Progenitor cell of endocrine pancreas (in vitro differentiated cells): ENCODE results near the gene OTUB2. TPM values are rescaled to one million over a fixed set of nuclear protein-coding genes. Genes with fewer than 3 reads are reported as not detected.

Experiments used
- DNase-seq: peaks from one replicate; pipeline ENCODE4 v3.0.0; 2021; ENCODE audit warnings: low spot score; ENCODE audit not compliant: unreplicated experiment
- H3K27ac Mint-ChIP-seq: 2 replicates; pipeline ENCODE4 v1.8.0; 2021; ENCODE audit warnings: mild to moderate bottlenecking, moderate library complexity, mixed read lengths
- H3K27me3 Mint-ChIP-seq: 2 replicates; pipeline ENCODE4 v1.8.0; 2021; ENCODE audit warnings: mixed read lengths
- H3K36me3 Mint-ChIP-seq: 2 replicates; pipeline ENCODE4 v1.8.0; 2022; ENCODE audit warnings: mixed read lengths; ENCODE audit not compliant: insufficient read depth
- H3K4me1 Mint-ChIP-seq: 2 replicates; pipeline ENCODE4 v1.8.0; 2021; ENCODE audit warnings: low read depth, mixed read lengths
- H3K4me3 Mint-ChIP-seq: 2 replicates; pipeline ENCODE4 v1.8.0; 2021; ENCODE audit warnings: low read depth, mild to moderate bottlenecking, moderate library complexity, mixed read lengths
- H3K9me3 Mint-ChIP-seq: 2 replicates; pipeline ENCODE4 v1.8.0; 2021; ENCODE audit warnings: low read depth, mixed read lengths
- total RNA-seq: library from RNA; stranded (reverse); gene quantifications from 2 replicates; pipeline ENCODE4 v1.2.1, GENCODE V29; 2021
- TF ChIP-seq, protein P1 (sequence below): fragments of 200-600 bp; sonication (generic); IDR thresholded peaks from one replicate; pipeline ENCODE4 v1.5.0; 2021; ENCODE audit warnings: antibody characterized with exemption, mild to moderate bottlenecking; ENCODE audit not compliant: unreplicated experiment

OTUB2 gene
- total RNA-seq, 1 donor from 2014 or later = 7.0 TPM

DNA sequence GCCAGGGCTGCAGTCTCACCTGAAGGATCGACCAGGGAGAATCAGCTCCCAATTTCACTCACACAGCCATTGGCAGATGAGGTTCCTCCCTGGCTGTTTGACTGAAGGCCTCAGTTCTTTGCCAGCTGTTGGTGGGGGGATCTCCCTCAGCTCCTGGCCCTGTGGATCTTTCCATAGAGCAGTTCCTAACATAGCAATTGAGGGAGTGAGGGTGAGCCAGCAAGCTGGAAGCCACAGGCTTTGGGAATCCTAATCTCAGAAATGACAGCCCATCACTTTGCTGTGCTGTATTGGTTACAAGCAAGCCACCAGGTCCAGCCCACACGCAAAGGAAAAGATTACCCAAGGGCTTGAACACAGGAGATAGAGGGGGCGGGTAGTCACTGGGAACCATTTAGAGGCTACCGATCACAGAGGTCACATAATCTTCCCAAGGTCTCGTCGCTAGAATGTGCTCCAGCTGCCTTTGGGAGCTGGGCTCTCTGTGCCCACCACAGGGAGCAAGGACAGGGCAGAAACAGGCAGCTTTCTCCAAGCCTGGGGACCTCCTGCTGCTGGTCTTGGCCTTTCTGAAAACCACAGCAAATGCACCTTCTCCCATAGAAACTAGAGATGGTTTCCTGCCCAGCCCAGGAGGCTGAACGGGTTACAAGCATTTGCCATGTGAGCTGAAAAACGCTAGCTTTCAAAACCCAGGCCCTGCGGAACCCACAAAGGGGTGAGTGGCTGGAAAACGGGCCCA lies 4.6 kb upstream of the OTUB2 start:
- H3K4me3 Mint-ChIP-seq = no peak overlapping the region
- TF ChIP-seq, protein P1, sequence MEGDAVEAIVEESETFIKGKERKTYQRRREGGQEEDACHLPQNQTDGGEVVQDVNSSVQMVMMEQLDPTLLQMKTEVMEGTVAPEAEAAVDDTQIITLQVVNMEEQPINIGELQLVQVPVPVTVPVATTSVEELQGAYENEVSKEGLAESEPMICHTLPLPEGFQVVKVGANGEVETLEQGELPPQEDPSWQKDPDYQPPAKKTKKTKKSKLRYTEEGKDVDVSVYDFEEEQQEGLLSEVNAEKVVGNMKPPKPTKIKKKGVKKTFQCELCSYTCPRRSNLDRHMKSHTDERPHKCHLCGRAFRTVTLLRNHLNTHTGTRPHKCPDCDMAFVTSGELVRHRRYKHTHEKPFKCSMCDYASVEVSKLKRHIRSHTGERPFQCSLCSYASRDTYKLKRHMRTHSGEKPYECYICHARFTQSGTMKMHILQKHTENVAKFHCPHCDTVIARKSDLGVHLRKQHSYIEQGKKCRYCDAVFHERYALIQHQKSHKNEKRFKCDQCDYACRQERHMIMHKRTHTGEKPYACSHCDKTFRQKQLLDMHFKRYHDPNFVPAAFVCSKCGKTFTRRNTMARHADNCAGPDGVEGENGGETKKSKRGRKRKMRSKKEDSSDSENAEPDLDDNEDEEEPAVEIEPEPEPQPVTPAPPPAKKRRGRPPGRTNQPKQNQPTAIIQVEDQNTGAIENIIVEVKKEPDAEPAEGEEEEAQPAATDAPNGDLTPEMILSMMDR = no peak
- peaks cover 9% of the 10 kb centered on the region for H3K27me3 Mint-ChIP-seq
- no peaks in the 10 kb centered on the region for H3K9me3 Mint-ChIP-seq
- H3K27ac Mint-ChIP-seq = no peak overlapping the region
- H3K4me1 Mint-ChIP-seq = peaks cover 7% of the 10 kb centered on the region
- no peaks in the 10 kb centered on the region for H3K36me3 Mint-ChIP-seq
- no peak for DNase-seq

DNA sequence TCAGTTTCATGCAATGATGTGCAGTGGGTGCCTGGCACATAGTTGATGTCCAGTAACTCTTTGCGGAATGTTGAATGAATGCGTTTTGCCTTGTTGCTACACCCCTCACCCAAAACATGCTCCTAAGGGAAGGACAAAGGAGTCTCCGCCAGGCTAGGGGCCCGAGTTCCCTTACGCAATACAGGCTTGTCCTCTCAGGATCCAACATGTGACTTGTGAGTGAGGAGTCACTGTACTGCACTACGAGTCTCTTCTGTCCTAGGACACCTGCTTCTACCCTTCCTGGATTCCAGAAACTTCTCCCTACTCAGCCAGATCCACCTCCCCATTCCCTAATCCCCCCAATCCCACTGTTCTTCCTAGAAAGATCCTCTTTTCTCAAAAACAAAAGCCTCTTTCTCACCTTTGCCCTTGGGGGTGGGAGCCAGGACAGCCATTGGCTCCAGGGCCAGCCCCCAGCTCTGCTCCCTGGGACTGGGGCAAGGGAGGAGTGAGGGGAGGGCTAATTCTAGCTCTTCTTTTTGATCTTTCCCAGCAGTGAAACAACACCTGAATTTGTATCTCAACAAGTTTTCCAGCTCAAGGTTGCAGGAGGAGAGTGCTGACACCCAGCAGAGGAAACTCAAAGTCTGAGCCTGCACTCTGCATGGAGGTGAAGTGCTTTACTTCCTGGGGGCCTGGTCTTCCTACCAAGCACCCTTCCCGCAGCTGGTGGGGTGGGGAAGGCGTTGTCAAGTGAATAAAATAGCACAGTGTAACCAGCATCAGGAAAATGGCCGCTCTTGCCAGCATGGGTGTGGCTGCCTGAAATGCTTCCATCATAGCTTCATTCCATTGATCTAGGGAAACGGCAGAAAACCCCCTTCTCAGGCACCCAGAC lies 3.4 kb upstream of the OTUB2 start:
- H3K27ac Mint-ChIP-seq = no peak overlapping the region
- no peak for DNase-seq
- no peaks in the 10 kb centered on the region for H3K36me3 Mint-ChIP-seq
- H3K4me3 Mint-ChIP-seq = no peak overlapping the region
- H3K4me1 Mint-ChIP-seq = peaks cover 7% of the 10 kb centered on the region
- TF ChIP-seq, protein P1 = no peak
- H3K27me3 Mint-ChIP-seq = peaks cover 5% of the 10 kb centered on the region
- no peaks in the 10 kb centered on the region for H3K9me3 Mint-ChIP-seq

DNA sequence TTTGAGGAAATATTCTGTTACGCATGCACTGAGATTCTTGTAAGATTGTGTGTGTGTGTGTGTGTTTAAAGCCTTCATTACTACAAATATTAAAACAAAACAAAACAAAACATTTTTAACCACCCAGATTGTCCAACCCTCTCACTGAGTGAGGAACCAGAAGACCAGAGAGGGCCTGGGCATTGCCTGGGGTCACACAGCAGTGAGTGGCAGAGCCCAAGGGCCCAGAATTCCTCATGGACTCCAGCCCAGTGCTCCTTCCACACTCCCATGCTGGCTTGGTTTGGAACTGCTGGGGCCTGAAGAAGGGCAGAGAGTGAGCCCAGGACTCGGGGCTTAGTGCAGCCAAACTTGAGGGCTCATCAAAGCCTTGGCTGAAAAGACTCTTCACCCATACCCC lies 1.6 kb upstream of the OTUB2 start:
- TF ChIP-seq, protein P1 = no peak
- Mint-ChIP-seq H3K27me3 (no peaks in the 10 kb centered on the region), H3K9me3 (no peaks in the 10 kb centered on the region), H3K27ac (no peak overlapping the region), H3K36me3 (no peaks in the 10 kb centered on the region), H3K4me1 (peaks cover 10% of the 10 kb centered on the region), H3K4me3 (no peak overlapping the region)
- DNase-seq = no peak

DNA sequence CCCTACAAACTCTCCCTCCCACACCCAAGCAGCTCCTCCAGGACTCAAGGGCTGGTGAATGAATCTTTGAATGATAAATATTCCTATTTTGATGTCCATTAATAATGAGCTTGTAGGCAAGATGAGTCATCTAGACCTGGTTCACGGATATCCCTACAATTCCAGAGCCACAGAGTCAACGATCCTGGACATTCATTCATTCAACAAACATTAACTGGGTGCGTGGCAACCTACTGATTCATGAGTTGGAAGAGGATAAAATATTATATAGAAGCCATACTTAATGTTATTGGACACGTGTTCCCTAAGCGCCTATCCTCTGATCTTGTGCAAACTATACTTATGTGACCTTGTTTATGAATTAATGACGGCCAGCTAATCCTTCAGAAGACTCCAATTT lies 420 bp upstream of the OTUB2 start:
- no peaks in the 10 kb centered on the region for H3K9me3 Mint-ChIP-seq
- H3K27me3 Mint-ChIP-seq = no peaks in the 10 kb centered on the region
- no peak overlapping the region for H3K27ac Mint-ChIP-seq
- H3K4me3 Mint-ChIP-seq = peak overlapping the region; percentile 78
- H3K4me1 Mint-ChIP-seq = peaks cover 9% of the 10 kb centered on the region
- no peaks in the 10 kb centered on the region for H3K36me3 Mint-ChIP-seq
- DNase-seq = no peak
- TF ChIP-seq, protein P1 = no peak

DNA sequence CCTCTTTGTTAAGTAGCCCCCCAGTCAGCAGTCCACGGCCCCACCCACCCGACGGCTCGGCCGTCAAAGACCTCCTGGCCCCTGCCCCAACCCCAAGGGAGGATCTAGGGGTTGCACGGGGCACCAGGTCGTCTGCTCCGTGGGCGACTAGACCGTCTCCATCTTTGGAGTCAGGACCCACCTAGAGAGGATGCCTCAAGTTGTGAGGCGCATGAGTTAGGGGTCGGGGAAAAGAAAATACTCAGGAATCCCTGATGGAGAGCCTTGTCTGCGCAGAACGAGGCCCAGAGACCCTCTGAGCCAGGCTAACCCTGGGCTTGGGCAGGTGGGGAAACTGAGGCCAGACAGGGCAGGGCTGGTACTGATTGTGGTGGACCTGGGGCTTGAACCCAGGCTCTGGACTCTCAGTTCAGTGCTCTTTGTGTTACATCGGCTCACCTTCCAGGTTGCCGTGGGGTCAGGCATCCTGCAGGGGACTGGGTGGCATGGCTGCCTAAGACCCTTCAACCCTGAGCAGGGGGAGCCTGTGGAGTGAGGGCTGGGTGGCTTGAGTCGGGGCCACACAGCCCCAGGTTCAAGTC lies 839 bp downstream of the OTUB2 start:
- no peak for DNase-seq
- Mint-ChIP-seq H3K4me3 (peak overlapping the region; percentile 69), H3K36me3 (no peaks in the 10 kb centered on the region), H3K9me3 (no peaks in the 10 kb centered on the region), H3K27ac (peak overlapping the region; percentile 10), H3K27me3 (no peaks in the 10 kb centered on the region), H3K4me1 (peaks cover 9% of the 10 kb centered on the region)
- TF ChIP-seq, protein P1 = no peak
